ENCODE measurements around the gene SELENOV.
A peak's percentile ranks its signal among the peaks of the same experiment; 100 is the strongest.

Gene SELENOV

GRCh38 chr19:39514840-39515550, at the start of gene SELENOV:
TSS of gene SELENOV (plus strand) at chr19:39515139. CDS start at chr19:39515213, 74 bp downstream.
- TF ChIP-seq CTCF (IDR thresholded peaks at IDR 0.05; ENCODE audit: low read depth, low read length) = no peak
- Histone ChIP-seq H3K9me3 (ENCODE audit: severe bottlenecking) (no peaks in the 10 kb centered on the region), H3K27me3 (ENCODE audit: insufficient read depth, low read depth, severe bottlenecking) (no peaks in the 10 kb centered on the region), H3K4me3 (ENCODE audit: low read depth, low read length) (0 out of 2 replicates have a peak within 1 kb of the TSS, but pooled peaks have one; percentile 1), H3K36me3 (no peaks in the 10 kb centered on the region; the same call in 1 of the 2 replicates), H3K27ac (no peak within 1 kb of the TSS)
- no peak for DNase-seq

GRCh38 chr19:39465956-39466747, 48.8 kb upstream of the SELENOV start:
- H3K36me3 ChIP-seq = peaks cover 73% of the 10 kb centered on the region
- H3K27ac ChIP-seq = no peak overlapping the region
- DNase-seq = no peak
- TF ChIP-seq CTCF (IDR thresholded peaks at IDR 0.05; ENCODE audit: low read depth, low read length) = no peak
- no peaks in the 10 kb centered on the region for H3K27me3 ChIP-seq (ENCODE audit: insufficient read depth, low read depth, severe bottlenecking)
- no peak overlapping the region for H3K4me3 ChIP-seq (ENCODE audit: low read depth, low read length)
- H3K9me3 ChIP-seq (ENCODE audit: severe bottlenecking) = no peaks in the 10 kb centered on the region

GRCh38 chr19:39467941-39468340, 47.0 kb upstream of the SELENOV start:
- no peaks in the 10 kb centered on the region for H3K27me3 ChIP-seq (ENCODE audit: insufficient read depth, low read depth, severe bottlenecking)
- no peak for DNase-seq
- TF ChIP-seq CTCF (IDR thresholded peaks at IDR 0.05; ENCODE audit: low read depth, low read length) = no peak
- H3K9me3 ChIP-seq (ENCODE audit: severe bottlenecking) = no peaks in the 10 kb centered on the region
- peaks cover 80% of the 10 kb centered on the region for H3K36me3 ChIP-seq
- H3K27ac ChIP-seq = no peak overlapping the region
- H3K4me3 ChIP-seq (ENCODE audit: low read depth, low read length) = no peak overlapping the region

GRCh38 chr19:39469036-39469435, 45.9 kb upstream of the SELENOV start:
- no peak for DNase-seq
- Histone ChIP-seq H3K36me3 (peaks cover 91% of the 10 kb centered on the region), H3K27me3 (ENCODE audit: insufficient read depth, low read depth, severe bottlenecking) (no peaks in the 10 kb centered on the region), H3K27ac (no peak overlapping the region), H3K9me3 (ENCODE audit: severe bottlenecking) (no peaks in the 10 kb centered on the region), H3K4me3 (ENCODE audit: low read depth, low read length) (no peak overlapping the region)
- TF ChIP-seq CTCF (IDR thresholded peaks at IDR 0.05; ENCODE audit: low read depth, low read length) = no peak

- no peak for TF ChIP-seq CTCF (IDR thresholded peaks at IDR 0.05; ENCODE audit: low read depth, low read length)
- peaks cover 93% of the 10 kb centered on the region for H3K36me3 ChIP-seq
- no peak for DNase-seq
These were observed 45.4 kb upstream of the SELENOV start for GRCh38 chr19:39469567-39469966.

More at GRCh38 chr19:39469567-39469966, 45.4 kb upstream of the SELENOV start:
- H3K27ac ChIP-seq = no peak overlapping the region
- no peaks in the 10 kb centered on the region for H3K27me3 ChIP-seq (ENCODE audit: insufficient read depth, low read depth, severe bottlenecking)
- no peak overlapping the region for H3K4me3 ChIP-seq (ENCODE audit: low read depth, low read length)
- H3K9me3 ChIP-seq (ENCODE audit: severe bottlenecking) = no peaks in the 10 kb centered on the region

Measured in WERI-Rb-1 (cell line).